GM21447 (cell line): ENCODE measurements around the gene GPX4.

ENCODE experiments used
- ATAC-seq: cut with Tn5 transposase; IDR thresholded peaks from one replicate; pipeline ENCODE4 v1.9.1; 2021; ENCODE audit not compliant: unreplicated experiment

GPX4 gene

DNA sequence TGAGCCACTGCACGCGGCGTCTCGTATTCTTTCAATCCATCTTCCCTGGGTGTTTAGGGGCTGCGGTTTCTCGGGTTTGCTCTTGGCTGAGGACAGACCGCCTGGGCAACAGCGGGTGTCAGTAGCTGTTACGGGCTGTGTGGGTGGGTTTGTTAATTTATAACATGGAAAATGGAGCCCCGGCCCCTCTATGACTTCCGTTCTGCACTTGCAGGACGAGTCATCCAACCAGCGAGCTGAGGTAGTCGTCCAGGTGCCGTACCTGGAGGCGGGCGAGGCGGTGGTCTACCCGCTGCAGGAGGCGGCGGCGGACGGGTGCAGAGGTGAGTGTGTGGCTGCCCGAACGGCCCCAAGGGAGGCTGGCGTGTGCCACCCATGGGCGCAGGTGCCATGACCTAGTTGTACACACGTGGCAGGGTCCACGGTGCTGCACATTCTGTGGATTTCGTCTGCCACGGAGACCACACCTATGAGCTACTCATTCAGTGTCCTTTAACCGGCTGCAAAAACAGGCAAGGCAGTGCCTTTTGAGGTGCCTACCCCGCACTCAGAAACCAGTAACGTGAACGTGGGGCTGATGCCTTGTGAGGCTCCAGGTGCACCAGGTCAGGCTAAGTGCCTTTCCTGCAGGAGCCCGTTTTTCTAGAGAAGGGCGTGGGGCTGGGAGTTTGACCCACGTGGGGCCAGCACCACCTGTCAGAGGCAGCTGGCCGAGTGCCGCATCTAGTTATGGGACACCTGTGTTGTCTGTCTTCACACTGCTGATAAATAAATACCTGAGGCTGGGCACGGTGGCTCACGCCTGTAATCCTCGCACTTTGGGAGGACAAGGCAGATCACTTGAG lies 19.5 kb upstream of the GPX4 start:
- no peak for ATAC-seq

- no peak for ATAC-seq
These were observed 18.6 kb upstream of the GPX4 start for GRCh38 chr19:1085053-1085658.

- ATAC-seq = no peak
These were observed 17.9 kb upstream of the GPX4 start for GRCh38 chr19:1085676-1086442.

DNA sequence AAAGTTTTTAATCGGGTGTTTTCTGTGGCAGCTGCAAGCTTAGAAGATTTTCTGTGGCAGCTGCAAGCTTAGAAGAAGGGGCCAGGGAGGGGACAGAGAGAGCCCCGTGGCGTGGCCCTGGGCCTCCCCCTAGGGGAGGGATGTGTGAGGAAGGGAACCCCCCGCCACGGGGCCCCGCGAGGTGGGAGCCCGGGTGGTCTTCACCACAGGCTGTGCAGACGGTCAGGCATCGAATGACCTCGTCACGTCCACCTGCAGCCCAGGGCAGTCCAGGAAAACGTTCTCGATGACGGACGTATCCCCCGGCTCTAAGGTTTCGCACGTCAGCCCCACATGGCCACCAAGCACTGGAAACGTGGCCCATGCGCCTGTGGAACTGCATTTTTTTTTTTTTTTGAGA lies 17.2 kb upstream of the GPX4 start:
- ATAC-seq = no peak

GRCh38 chr19:1087813-1088415 lies 15.9 kb upstream of the GPX4 start:
- ATAC-seq = no peak

- no peak for ATAC-seq
These were observed 15.3 kb upstream of the GPX4 start for GRCh38 chr19:1088416-1089010.

DNA sequence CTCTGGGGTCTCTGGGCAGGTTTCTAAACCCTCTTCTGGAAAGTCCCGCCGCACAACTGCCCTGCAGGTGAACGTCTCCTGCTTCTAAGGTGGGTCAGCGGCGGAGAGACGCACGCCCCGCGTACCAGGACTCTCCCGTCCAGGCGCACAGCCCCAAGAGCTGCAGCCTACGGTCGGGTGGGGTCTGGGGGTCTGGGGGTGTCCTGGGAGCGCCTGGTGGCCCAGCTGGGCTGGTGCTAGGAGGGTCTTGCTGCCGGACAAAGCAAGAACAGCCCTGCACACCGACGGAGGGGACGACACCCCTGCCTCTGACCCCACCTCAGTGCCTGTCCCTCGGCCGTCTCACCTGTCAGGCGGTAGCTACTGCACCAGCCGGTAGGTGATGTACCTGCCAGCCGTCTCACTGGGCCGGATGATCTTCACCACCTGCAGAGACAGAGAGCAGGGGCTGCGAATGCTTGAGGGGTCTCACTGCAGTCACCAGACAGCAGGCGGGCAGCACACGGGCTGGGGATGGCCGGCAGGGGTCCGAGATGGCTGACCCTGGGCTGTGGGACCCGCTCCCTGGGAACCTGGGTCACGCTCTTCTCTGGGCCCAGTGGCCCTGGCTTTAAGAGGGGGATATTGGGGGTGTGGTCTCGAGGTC lies 14.5 kb upstream of the GPX4 start:
- no peak for ATAC-seq

DNA sequence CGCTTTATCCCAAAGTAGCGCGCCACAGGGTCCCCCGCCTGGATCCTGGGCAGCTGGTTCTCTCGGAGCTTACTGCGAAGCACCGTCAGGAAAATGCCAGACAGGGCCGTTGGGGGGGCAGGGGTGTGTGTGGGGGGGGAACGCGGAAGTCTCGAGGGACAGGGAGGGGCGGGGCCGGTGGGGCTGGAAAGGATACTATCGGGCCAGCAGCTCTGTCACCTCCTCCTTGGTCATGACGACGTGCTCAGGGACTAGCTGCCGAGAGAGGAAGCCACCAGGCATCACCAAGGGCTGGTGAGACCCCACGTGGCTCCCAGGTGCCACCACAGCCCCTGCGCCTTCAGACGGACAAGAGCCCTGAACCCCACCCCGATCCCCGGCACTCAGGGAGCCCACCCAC lies 13.9 kb upstream of the GPX4 start:
- no peak for ATAC-seq

DNA sequence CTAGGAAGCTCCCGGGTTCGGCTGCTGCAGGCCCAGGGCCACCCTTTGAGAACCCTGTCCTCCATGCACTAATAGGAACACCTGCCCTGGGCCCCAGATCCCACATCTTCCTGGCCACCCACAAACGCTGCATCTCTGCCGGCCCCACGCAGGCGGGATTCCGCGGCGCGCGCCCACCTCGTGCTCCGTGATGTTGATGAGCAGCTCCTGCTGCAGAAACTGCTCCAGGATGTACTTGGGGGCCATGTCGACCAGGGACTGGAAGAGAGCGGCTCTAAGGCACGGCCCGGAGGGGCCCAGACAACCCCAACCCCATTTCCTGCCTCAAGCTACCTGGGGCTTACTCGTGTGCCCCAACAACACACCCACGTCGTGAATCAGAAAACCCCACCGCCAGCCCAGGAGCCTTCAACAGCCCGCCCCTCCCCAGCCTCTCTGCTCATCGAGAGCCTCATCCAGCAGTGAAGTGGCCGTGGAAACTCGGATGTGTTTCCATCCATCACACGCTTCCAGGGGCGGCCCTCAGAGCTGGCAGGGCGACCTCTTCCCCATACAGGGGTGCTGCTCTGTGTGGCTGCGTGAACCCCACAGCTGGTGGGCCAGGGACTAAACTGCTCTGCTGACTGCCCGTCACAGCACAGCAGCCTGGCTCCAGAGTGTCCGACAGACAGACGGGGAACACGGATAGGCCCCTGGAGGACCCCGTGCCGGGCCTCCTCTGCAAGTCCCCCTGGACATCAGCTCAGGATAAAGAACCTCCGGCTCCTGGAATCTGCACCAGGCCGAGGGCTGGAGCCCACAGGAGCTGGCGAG lies 12.9 kb upstream of the GPX4 start:
- ATAC-seq = no peak

DNA sequence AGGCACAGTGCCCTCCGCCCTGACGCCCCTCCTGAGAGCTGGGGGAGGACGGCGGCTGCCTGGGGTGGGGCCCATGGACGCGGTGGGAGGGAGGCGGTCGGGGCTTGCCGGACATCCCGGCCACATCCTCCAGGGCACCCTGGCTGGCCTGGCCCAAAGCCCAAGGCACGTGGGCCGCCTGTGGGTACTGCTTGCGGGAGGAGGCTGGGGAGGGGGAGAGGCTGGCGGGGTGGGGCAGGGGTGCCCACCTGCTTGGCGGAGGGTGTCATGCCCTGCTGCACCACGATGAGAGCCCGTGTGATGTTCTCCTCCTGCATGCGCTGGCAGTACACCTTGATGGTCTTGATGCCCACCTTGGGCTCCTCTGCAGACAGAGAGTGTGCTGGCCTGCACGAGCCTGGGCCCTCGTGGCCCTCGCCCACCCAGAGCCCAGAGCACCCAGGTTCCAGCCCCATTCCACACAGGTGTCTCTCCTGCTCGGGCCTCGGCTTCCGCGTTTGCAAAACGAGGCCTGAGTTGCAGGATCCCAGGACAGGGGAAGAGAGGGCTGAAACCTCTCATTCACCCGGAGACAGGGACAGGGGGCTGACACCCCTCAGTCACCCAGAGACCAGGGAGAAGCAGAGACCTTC lies 12.1 kb upstream of the GPX4 start:
- ATAC-seq = no peak

GRCh38 chr19:1093330-1093729 lies 10.5 kb upstream of the GPX4 start:
- no peak for ATAC-seq

- ATAC-seq = no peak
These were observed 9.8 kb upstream of the GPX4 start for GRCh38 chr19:1093811-1094553.

- no peak for ATAC-seq
These were observed 9.2 kb upstream of the GPX4 start for GRCh38 chr19:1094655-1094977.

DNA sequence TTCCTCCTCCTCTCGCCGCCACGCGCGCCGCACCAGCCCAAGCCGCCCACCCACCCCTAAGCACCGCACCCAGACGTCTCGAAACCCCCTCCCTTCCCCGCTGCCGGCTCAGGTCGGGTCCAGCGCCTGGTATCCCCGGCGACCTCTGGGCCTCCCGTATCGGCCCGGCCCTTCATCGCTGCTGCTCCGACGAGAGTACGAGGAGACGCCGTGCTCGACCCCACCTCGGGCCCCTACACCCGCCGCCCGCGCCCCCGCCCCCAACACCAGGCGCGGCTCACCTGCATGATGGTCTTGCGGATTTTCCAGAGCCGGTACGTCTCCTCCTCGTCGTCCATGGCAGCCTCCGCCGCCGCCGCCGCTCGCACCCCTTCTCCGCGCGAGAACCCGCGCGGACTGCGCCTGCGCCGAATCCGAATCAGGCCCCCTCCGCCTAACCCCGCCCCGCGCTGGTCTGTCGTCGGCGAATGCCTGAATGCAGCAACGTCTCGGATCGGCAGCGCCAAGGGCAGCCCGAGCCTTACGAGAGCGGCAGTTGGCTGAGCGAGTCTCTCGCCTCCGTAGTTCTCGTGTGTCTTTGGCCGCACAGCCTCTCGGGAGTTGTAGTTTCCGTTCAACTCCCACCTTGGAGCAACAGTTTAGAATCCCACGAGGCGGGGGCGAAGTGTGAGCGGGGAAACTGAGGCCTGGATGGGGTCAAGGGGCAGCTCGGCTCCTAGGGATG lies 8.7 kb upstream of the GPX4 start, which contains the start of gene POLR2E:
POLR2E (minus strand) TSS at position 398 of the 724 bp plus-strand sequence; CDS start at position 338, 60 bp downstream.
- ATAC-seq = peak; percentile 80

GRCh38 chr19:1097810-1098176 lies 6.0 kb upstream of the GPX4 start:
- ATAC-seq = no peak

GRCh38 chr19:1098177-1099051 lies 5.4 kb upstream of the GPX4 start:
- no peak for ATAC-seq

- no peak for ATAC-seq
These were observed 2.5 kb upstream of the GPX4 start for GRCh38 chr19:1101337-1101698.
